Measurements from ENCODE around the gene NLRC5.

Gene NLRC5

GRCh38 chr16:56988948-56989945, at the start of gene NLRC5:
NLRC5 (plus strand) TSS chr16:56989557; CDS start chr16:57020713, 31,156 bp downstream.
- no peak for DNase-seq

- no peak for DNase-seq
These were observed 49.6 kb upstream of the NLRC5 start for GRCh38 chr16:56939801-56940200.

GRCh38 chr16:56941092-56941491, 48.3 kb upstream of the NLRC5 start:
- DNase-seq: no peak

GRCh38 chr16:56941856-56942331, 47.5 kb upstream of the NLRC5 start:
- no peak for DNase-seq

GRCh38 chr16:56943761-56944375, 45.5 kb upstream of the NLRC5 start:
- no peak for DNase-seq

GRCh38 chr16:56944954-56945839, 44.2 kb upstream of the NLRC5 start:
- no peak for DNase-seq

GRCh38 chr16:56945847-56946527, 43.4 kb upstream of the NLRC5 start:
- DNase-seq: no peak

- DNase-seq: no peak
These were observed 42.4 kb upstream of the NLRC5 start for GRCh38 chr16:56946767-56947603.

GRCh38 chr16:56947604-56947995, 41.8 kb upstream of the NLRC5 start:
- DNase-seq: no peak

GRCh38 chr16:56948234-56948633, 41.1 kb upstream of the NLRC5 start:
- no peak for DNase-seq

GRCh38 chr16:56950051-56950450, 39.3 kb upstream of the NLRC5 start:
- no peak for DNase-seq

- DNase-seq: no peak
These were observed 38.9 kb upstream of the NLRC5 start for GRCh38 chr16:56950455-56950854.

GRCh38 chr16:56950881-56951771, 38.2 kb upstream of the NLRC5 start:
- no peak for DNase-seq

GRCh38 chr16:56953006-56953405, 36.4 kb upstream of the NLRC5 start:
- DNase-seq: no peak

GRCh38 chr16:56956076-56956475, 33.3 kb upstream of the NLRC5 start:
- DNase-seq: no peak

- DNase-seq: no peak
These were observed 32.6 kb upstream of the NLRC5 start for GRCh38 chr16:56956756-56957155.

- DNase-seq: no peak
These were observed 28.6 kb upstream of the NLRC5 start for GRCh38 chr16:56960681-56961281.

- DNase-seq: no peak
These were observed 28.0 kb upstream of the NLRC5 start for GRCh38 chr16:56961386-56961785.

GRCh38 chr16:56961851-56962281, 27.5 kb upstream of the NLRC5 start, which contains the start of gene CETP:
CETP (plus strand) TSS chr16:56961950; CDS start chr16:56961980, 30 bp downstream.
- DNase-seq: no peak

Data from NCI-H1417 treated with DMSO at 0.1 percent for 48 hours (cell line).